G401.6 (cell line): ENCODE data around the gene PLEKHG4B.
"Not testable (repeated sequence)": the region's sequence is repeated elsewhere in the genome, so short reads cannot be mapped to it uniquely, and the experiment has no call there.

Experiments
- FAIRE-seq: peaks from 2 replicates; lab custom pipeline; 2012; peaks lifted over from hg19 to GRCh38; lab: Jason Lieb, UNC

The PLEKHG4B gene

DNA sequence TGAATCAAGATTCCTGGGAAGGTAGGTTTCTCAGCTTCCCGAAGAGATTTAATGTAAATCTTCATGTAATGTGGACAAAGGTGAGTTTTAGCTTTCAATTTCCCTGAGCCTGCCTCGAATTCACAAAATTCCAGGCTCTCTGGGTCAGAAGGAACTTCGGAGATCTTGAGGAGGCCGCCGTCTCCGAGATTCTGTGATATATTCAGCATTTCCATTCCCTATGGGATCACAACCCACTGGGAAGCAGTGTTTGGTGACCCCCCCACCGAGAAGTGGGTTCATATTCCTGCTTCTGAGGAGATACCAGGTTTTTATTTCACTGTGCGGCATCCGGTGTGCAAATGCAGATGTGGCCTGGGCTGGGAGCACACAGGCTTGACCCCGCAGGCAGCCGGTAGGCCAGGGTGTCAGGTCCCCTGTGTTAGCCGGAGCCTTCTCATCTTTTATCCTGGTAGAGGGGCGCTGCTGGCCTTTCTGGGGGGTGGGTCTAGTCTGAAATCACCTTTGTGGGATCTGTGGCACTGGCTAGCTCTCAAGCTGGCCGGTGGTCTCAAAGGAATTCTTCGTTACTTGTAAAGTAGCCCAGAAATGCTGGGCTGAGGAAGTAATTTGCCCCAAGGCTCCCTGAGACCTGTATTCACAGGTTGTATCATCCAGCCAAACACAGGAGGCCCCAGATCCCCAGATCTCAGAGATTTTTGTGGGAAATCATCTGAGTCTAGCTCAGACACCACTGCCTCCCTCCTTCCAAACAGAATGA lies 1.4 kb downstream of the PLEKHG4B start:
- no peak for FAIRE-seq

DNA sequence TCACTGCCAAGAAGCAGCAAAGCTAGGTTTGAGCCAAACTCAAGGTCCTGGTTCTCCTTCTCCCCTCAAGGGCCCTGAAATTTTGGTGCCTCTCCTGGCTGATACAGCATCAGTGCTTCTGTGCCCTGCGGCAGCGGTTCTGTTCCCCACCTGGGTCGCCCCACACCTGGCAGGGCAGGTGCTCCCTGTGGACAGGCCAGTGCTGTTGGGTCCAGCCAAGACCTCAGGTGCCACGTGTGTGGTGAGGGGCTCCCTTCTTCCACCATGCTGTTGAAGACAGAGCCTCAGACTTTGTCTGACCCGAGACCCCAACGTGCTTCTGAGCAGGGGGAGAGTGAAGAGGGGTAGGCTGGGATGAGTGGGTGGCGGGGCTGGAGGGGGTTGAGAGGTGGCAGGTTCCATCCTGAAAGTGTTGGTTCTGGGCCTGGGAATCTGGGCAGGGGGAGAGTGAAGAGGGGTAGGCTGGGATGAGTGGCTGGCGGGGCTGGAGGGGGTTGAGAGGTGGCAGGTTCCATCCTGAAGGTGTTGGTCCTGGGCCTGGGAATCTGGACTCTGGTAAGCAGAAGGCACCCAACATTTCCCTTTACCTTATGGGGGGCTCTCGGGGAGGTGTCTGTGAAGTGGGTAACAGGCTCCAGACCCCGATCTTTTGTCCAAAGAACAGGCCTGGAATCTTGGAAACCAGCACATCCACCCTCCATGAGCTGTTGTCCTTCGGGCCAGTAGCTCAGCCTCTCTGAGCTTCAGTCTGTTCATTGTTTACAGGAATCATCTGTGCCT lies 2.3 kb downstream of the PLEKHG4B start:
- no peak for FAIRE-seq

DNA sequence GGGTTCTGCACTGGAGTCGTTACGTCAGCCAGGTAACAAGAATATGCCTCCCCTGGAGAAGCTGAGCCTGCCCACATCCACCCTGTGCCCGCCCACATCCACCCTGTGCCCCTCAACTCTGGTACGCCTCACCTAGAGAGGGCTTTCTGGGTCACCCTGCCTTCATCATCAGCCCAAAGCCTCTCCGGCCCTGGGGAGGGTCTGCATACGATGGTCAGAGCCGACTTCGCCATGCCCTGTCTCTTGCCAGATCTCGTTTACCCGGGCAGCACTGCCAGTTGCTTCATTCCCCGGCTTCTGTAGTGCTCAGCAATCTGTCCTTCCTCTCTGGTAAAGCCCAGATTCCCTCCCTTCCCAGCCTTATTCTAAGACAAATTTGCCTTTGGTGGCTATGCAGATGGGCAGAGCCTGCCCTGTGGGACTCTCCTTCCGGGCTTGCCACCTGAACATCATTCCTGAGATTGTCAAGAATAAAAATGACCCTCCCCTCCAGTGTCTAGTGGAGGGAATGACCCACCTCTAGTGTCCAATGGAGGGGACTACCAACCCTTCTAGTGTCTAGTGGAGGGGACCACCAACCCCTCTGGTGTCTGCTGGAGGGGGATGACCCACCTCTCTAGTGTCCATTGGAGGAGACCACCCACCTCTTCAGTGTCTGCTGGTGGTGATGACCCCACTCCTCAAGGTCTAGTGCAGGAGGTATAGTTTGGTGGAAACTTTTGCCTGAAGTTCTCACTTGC lies 3.4 kb downstream of the PLEKHG4B start:
- no peak for FAIRE-seq

DNA sequence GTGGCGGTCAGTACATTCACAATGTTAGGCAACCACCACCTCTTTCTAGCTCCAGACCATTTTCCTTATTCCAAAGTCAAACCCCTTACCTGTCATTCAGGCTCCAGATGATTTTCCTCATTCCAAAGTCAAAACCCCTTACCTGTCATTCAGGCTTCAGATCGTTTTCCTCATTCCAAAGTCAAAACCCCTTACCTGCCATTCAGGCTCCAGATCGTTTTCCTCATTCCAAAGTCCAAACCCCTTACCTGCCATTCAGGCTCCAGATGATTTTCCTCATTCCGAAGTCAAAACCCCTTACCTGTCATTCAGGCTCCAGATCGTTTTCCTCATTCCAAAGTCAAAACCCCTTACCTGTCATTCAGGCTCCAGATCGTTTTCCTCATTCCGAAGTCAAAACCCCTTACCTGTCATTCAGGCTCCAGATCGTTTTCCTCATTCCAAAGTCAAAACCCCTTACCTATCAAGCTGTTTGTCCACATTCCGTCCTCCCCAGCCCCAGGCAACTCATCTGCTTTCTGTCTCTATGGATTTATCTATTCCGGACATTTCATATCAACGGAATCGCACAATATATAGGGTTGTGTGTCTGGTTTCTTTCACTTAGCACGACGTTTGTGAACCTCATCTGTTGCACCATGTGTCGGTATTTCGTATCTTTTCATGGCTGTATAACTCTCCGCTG lies 5.2 kb downstream of the PLEKHG4B start:
- no peak for FAIRE-seq

DNA sequence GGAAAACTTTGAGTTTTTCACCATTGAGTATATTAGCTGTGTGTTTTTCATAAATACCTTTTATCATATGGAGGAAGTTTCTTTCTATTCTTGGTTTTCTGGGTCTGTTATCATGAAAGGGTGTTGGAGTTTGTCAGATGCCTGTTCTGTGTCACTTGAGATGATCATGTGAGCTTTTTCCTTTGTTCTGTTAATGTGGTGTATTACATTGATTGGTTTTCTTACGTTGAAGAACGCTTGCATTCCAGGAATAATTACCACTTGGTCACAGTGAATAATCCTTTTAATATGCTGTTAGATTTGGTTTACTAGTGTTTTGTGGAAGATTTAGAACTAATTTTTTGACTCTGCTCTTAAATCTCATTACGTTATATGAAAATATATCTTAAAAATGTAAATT lies 7.8 kb downstream of the PLEKHG4B start:
- FAIRE-seq, result no peak

GRCh38 chr5:102411-103043 lies 10.6 kb downstream of the PLEKHG4B start:
- FAIRE-seq, result no peak

DNA sequence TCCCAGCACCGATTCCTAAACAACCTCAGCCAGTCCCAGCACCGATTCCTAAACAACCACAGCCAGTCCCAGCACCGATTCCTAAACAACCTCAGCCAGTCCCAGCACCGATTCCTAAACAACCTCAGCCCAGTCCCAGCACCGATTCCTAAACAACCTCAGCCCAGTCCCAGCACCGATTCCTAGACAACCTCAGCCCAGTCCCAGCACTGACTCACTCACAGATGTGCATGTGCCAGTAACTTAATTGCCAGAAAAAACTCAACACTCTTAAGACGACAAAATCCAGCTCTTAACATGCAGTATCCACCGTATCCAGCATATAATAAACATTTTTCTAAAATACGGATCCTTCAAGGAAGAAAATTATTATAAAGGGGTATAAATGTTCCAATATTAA lies 12.1 kb downstream of the PLEKHG4B start:
- FAIRE-seq, result not testable (repeated sequence)

GRCh38 chr5:104778-105296 lies 12.9 kb downstream of the PLEKHG4B start:
- no peak for FAIRE-seq

GRCh38 chr5:105504-106070 lies 13.6 kb downstream of the PLEKHG4B start:
- no peak for FAIRE-seq

DNA sequence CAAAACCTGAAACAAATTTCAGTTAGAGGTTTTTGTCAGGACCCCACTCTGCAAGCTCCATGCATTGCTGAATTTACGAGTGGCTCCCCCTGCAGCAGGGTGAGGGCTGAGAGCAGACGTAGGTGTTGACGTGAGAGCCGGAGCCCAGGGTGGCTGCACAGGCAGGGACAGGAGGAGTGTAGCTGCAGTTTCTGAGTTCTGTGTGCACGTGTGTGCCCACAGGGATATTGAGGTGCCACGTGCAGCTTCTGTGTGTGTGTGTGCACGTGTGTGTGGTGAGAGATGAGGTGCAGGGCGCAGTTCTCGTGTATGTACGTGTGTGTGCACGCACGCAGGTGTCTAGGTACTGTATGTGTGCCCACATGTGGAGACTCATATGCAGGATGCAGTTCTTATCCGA lies 14.6 kb downstream of the PLEKHG4B start:
- no peak for FAIRE-seq

DNA sequence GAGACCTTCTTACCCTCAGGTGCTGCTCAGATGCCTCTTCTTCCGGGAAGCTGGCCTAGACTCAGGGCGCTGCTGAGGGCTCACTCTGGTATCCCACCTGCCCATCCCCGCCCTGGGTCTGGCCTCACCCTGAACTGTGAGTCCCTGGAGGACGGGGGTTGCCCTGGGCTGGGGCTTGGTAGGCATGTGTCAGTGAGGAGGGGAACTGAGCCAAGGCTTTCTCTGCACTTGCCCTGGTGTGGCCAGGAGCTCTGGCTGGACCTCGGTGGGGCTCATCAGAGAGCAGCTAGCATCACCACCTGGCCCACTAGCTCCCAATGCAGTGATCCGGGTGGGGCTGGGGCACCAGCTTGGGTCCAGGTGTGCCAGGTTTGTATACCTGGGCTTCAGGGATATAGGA lies 15.6 kb downstream of the PLEKHG4B start:
- no peak for FAIRE-seq

- FAIRE-seq, result no peak
Observed at GRCh38 chr5:109826-110225, 17.9 kb downstream of the PLEKHG4B start.

DNA sequence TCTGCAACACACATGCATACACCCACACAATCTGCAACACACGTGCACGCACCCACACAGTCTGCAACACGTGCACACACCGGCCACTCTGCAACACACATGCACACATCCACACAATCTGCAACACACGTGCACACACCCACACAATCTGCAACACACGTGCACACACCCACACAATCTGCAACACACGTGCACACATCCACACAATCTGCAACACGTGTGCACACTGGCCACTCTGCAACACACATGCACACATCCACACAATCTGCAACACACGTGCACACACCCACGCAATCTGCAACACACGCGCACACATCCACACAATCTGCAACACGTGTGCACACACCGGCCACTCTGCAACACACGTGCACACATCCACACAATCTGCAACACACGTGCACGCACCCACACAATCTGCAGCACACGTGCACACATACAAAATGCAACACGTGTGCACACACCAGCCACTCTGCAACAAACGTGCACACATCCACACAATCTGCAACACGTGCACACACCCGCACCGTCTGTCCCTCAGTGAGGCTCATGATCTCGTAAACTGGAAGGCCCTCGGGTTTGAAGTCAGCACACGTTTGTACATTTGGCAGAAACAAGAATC lies 18.4 kb downstream of the PLEKHG4B start:
- no peak for FAIRE-seq

DNA sequence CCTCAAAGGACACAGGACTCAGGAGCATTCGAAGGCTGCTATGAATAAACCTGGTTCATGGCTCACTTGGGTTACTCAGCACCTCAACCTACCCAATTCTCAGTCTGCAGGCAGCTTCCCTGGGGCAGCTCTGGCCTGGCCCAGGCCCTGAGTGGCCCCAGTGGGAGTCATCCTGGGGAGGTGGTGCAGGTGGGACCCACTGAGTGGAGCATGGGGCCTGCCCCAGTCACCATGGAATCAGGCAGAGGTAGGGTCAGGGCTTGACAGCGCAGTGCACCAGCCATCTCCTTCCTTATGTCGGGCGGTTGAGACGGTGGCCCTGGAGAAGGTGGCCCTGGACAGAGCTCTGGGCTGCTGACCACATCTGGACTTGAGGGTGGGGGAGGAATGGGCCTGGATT lies 19.2 kb downstream of the PLEKHG4B start:
- no peak for FAIRE-seq

- no peak for FAIRE-seq
Observed at GRCh38 chr5:119486-120097, 27.6 kb downstream of the PLEKHG4B start.

DNA sequence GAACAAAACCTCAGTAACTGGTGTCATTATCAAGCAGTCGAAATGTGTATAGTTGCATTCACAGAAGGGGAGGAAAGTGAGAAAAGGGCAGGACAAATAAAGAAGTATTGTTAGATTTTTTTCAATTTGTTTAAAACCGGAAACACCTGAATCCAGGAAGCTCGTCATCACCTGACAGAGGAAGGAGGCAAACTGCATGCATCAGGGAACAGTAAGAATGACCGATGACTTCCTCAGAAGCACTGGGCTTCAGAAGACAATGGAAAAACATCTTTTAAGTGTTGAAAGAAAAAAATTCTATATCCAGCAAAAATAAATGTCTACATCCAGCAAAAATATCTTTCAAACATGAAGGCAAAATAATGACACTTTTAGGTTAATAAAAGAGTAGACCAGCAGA lies 29.5 kb downstream of the PLEKHG4B start:
- no peak for FAIRE-seq

- no peak for FAIRE-seq
Observed at GRCh38 chr5:125815-126214, 33.8 kb downstream of the PLEKHG4B start.

- FAIRE-seq, result no peak
Observed at GRCh38 chr5:126806-127205, 34.8 kb downstream of the PLEKHG4B start.

DNA sequence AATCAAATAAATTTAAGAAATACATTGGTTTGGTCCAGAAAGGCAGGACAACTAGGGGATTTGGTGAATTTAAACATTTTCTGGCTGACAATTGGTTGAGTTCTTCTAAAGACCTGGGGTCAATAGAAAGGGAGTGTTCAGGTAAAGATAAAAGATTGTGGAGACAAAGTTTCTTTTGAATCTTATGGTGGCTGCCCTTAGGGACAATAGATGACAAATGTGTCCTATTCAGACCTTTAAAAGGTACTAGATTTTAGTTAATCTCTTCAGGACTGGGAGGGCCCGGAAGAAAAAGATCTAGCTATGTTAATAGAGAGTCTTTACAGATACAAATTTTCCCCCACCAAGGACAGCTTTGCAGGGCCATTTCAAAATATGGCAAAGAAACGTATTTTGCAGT lies 35.9 kb downstream of the PLEKHG4B start:
- FAIRE-seq, result no peak

GRCh38 chr5:128446-128845 lies 36.5 kb downstream of the PLEKHG4B start:
- FAIRE-seq, result no peak

- no peak for FAIRE-seq
Observed at GRCh38 chr5:129148-129547, 37.2 kb downstream of the PLEKHG4B start.
